OCI-M1 (cell line): Measurements from ENCODE around the gene PACSIN1.
A peak's percentile ranks its signal among the peaks of the same experiment; 100 is the strongest.

Experiments
- DNase-seq: peaks from one replicate; lab custom pipeline; 2025; lab: John Stamatoyannopoulos, UW

The PACSIN1 gene

GRCh38 chr6:34515473-34516387, 49.9 kb downstream of the PACSIN1 start:
- no peak for DNase-seq

DNA sequence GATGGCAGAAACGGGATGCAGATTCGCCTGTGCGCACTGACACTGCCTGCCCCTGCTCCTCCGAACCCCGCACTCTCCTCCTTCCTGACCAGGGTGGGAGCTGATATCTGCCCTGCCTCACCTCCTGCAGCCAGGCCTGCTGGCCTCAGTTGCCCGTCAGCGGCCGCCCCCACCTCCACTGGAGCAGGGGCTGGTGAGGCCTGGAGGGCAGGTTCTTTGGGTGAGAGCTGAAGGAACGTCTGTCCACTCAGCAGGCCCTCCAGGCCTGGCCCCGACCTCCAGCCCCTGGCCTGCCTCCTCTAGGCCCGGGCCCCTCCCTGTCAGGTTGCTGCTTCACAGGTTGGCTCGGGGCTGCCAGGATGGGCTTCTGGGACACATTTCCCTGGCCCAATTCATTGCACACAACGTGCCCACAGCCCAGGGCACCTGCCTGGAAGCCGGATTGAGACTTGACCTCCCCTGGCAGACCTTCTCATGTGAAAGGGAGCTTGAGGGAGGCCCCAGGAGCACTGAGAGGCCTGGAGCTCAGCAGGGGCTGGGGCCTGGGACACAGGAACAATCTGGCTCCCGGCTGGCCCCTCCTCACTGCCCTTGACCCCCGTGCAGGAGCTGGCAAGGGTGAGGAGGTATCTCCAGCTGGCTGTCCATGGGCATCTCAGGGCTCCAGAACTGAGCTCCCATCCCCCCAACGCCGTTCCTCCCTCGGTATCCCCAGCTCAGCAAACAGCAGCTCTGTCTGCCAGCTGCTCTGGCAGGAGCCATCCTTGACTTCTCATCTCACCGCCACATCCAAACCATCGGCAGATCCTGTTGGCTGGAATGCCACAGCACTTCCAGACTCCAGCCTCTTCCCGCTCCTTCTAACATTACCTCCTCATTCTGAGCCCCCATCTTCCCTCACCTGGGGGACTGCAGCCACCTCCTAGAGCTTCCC, 50.8 kb downstream of the PACSIN1 start:
- no peak for DNase-seq

DNA sequence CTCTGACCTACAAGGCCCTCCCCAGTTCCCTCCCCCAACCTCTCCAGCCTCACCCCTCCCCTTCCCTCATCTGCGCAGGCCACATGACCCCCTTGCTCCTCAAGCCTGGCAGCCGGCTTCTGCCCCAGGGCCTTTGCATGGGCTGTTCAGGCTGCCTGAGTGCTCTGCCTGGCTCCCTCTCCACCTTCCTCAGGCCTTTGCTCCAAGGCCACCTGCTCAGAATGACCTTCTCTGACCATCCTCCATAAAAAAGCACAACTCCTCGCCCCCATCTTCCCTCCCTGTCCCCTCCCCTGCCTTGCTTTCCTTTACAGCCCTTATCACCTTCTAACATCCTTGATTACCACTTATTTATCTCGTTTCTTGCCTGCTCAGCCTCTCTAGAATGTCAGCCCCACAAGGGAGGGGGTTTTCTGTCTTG, 51.6 kb downstream of the PACSIN1 start:
- DNase-seq: peak; percentile 34

DNA sequence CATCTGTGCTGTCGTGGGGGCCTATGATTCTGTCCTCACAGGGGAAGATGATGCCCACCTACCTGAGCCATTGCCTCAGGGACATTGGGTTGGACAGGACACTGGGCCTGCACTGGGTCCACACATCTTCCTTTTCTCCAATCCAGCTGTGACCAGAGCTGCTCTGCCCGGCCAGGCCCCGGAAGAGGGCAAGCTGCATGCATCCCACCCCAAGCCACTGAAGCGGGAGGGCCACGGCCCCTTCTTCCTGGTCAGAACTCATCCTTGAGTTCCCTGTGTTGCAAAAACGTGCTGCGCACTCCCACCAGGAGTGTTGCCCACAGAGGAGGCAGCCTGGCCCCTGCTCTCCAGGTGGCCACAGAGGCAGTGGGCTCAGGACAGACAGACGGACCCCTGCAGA, 52.1 kb downstream of the PACSIN1 start:
- no peak for DNase-seq

DNA sequence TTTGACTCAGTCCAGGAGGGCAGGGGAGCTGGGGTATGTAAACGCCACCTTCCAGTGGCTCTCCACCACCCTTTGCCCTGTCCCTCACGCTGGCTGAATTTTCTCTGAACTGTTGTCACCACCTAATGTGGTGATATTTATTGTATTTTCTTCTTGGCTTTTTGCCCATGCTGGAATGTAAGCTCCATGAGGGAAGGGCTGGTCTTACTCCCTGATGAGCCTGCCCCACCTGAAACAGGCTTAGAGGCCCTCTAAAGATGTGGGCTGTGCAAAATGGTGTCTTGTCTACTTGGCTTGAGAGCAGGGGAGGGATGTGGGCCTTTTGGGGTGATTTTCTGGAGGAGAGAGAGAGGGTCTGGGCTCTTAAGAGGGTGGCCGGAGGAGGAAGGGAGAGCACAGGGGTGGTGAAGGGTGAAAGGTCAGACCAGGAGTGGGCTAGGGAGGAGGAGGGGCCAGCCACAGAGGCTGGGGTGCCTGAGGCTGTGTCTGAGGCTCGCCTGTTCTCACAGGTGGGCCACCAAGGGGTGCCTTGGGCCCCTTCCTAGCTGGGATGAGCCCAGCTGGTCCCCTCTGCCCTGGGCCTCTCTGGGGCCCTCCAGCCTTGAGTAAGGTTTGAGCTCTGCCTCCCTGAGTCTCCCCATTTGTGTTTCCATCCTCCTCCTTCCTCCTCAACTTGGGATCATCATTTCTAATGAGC, 52.9 kb downstream of the PACSIN1 start:
- no peak for DNase-seq

DNA sequence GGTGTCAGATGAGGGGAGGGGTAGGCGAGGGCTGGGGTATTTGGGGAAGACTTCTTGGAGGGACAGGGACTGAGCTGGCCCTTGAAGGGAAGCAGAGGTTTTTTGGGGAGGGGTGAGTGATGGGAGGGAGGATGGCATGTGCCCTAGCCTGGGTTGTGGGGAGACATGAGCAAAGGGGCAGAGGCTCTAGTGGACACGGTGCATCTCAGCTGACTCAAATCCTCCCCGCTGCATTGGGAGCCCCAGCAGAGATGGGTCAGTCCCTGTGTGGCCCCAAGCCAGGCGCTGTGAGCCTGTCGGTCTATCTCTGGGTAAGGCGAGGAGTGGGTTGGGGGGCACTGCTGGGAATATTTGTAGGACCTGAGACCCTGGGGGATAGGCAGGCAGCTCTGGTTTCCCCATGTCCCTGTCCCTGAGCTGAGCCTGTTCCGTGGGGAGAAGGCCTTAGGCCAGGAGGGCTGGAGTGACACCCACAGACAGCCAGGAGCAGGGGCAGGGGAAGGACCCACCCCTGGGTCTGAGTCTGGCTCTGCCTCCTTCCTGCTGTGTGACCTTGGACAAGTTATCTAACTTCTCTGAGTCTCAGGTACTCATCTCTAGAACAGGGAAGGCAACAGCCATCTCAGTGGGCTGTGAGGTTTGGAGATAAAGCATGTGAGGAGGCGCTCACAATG, 54.2 kb downstream of the PACSIN1 start:
- DNase-seq: no peak

DNA sequence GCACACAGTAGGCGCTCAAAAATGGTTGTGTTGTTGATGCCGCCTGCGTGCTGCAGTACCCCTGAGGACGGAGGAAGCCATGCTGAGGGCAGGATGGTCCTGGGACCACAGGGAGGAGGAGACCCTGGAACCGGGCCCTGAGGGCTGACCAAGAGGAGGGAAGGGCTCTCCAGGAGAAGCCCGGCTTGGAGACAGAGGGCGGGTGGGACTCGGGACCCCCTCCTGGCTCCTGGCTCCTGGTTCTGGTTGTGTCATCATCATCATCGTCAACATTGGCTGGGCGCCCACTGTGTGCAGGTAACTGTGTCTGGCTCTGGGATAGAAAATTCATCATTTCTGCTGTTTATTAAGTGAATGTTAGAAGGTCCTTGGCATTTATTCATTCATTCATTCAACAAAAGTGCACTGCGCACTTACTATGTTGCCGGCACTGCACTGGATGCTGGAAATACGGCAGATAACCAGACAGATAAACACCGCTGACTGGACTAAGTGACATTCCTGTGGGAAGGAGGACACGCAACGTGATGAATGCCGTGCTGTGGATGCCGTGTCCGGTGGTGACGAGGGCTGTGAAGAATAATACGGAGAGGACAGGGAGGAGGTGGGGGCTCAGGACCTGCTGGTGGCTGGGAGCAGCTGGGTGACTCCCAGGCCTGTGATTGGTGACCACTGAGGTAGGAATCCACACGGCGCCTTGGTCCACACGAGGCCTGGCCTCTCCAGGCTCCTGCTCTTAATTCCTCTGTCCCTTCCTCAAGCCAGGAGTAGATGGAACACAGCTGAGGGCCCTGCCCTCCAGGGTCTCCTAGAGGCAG, 55.0 kb downstream of the PACSIN1 start:
- no peak for DNase-seq

- no peak for DNase-seq
Observed at GRCh38 chr6:34521463-34522285, 55.8 kb downstream of the PACSIN1 start.

DNA sequence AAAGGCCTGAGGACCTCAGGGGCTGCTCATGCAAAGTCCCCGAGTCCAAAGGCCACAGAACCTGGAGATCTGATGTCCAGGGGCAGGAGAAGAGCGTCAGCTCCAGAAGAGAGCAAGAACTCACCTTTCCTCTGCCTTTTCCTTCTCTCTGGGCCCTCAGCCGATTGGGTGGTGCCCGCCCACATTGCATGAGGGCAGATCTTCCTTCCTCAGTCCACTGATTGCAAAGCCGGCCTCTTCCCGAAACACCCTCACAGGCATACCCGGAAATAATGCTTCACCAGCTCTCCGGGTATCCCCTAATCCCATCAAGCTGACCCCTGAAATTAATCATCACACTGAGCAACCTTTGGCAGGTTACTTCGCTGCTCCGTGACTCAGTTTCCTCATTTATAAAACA, 56.9 kb downstream of the PACSIN1 start:
- no peak for DNase-seq

- no peak for DNase-seq
Observed at GRCh38 chr6:34523441-34524206, 57.7 kb downstream of the PACSIN1 start.

DNA sequence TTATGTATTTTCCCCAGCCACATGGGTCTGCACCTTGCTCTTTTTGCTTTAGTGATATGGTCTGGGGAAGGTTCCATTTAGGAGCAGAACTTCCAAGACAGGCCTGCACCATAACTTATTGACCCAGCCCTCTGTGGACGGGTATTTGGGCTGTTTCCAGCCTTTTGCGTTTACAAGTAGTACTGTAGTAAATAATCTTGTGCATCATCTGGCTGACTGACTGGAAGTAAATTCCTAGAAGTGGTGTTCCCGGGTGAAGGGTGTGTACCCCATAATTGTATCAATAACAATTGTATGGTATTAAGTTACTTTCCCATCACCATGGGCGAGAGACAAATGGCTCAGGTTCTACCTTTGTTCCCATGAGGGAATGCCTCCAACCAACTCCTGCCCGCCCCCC, 58.6 kb downstream of the PACSIN1 start:
- DNase-seq: no peak

- no peak for DNase-seq
Observed at GRCh38 chr6:34524971-34525370, 59.1 kb downstream of the PACSIN1 start.

GRCh38 chr6:34525431-34526175, 59.7 kb downstream of the PACSIN1 start:
- DNase-seq: no peak

DNA sequence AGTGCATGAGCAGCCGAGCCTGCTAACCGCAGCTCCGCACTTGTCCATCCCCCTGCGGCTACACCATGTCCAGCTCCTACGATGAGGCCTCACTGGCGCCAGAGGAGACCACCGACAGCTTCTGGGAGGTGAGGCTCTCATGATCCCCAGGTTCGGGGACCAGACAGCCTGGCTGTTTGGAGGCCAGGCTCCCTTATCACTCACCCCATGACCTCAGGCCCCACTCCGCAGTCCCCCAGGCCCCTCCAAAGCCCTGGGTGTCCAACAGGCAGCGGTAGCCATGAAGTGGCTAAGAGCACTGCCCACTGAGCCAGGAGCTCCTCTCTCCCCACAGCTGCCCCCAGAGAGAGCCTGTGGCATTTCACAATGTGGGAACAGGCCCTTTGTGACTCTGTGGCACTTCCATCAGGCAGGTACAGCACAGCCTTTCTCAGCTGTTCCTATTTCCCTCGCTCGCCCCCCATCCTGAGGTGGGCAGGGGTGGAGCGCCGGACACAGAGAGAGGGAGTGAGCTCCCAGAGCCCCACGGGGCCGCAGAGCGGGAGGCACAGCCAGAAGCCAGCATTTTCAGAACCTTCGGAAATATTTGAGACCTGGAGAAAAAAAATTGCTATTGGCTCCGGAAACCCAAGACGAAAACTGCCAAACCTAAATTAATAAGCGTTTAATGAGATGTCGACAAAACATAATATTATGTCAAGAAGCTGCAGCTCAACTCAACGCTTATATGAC, 60.5 kb downstream of the PACSIN1 start:
- no peak for DNase-seq

DNA sequence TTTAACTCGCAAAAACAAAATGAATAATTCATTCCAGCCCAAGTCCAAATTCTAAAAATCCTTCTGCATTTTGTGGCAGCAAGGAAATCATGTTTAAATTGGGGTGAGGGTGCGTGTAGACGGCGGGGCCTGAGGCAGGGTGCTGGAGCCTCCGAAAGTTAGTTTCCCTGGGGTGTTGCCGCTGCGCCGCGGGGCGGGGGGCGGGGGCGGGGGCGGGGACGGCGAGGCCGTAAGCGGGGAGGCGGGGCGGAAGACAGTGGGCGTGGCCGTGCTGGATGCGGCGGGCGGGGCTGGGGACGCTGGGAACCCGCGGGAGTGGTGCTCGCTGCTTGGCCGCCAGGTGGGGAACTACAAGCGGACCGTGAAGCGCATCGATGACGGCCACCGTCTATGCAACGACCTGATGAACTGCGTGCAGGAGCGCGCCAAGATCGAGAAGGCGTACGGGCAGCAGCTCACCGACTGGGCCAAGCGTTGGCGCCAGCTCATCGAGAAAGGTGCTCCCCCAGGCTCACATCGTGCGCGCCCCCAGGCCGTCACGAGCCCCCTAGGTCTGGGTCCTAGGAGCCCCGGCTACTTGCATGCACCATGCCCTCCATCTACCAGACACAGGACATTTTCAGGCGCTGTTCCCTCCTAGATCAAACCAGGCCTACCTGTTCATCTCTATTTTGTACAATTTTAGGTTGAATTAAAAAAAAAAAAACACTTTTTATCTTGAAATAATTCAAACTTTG, 61.3 kb downstream of the PACSIN1 start:
- peak; percentile 96 for DNase-seq

- DNase-seq: no peak
Observed at GRCh38 chr6:34527751-34528670, 62.1 kb downstream of the PACSIN1 start.
